ENCODE results near the gene DYNLRB1.
A peak's percentile ranks its signal among the peaks of the same experiment; 100 is the strongest.
"Not testable (repeated sequence)": the region's sequence is repeated elsewhere in the genome, so short reads cannot be mapped to it uniquely, and the experiment has no call there.

DYNLRB1 gene

GRCh38 chr20:34516247-34517113, at the start of gene DYNLRB1:
TSS of gene DYNLRB1 (plus strand) at chr20:34516422. CDS start at chr20:34516459, 37 bp downstream.
- peak; percentile 96 for DNase-seq (ENCODE audit: low spot score)

GRCh38 chr20:34468951-34469350, 47.3 kb upstream of the DYNLRB1 start:
- no peak for DNase-seq (ENCODE audit: low spot score)

DNA sequence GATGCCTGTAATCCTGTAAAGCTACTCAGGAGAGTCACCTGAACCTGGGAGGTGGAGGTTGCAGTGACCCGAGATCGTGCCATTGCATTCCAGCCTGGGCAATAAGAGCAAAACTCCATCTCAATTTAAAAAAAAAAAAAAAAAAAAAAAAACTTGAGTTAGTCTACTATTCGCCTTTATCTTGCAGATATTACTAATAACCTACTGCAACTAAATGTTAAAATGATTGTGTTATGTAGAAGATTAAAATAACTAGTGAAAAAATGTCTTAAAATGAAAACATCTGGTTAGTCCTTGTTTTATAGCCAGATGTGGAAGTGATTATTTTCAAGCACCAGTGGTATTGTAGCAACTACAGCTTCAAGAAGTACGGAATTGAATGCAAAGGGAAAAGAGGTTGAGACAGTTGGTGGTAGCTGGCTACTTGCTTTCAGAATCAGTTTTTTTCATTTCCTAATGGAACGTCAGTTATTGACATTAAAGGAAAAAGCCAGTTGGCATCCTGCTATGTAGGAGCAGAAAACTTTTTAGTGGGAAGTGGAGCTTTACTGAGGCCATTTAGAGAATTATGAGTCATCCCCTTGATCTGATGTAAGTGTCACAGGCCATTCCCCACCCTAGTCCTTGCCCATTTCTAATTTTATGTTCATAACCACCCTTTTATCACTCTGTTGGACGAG, 43.8 kb upstream of the DYNLRB1 start:
- DNase-seq (ENCODE audit: low spot score): no peak

- peak; percentile 64 for DNase-seq (ENCODE audit: low spot score)
Observed at GRCh38 chr20:34473262-34473883, 42.8 kb upstream of the DYNLRB1 start.

DNA sequence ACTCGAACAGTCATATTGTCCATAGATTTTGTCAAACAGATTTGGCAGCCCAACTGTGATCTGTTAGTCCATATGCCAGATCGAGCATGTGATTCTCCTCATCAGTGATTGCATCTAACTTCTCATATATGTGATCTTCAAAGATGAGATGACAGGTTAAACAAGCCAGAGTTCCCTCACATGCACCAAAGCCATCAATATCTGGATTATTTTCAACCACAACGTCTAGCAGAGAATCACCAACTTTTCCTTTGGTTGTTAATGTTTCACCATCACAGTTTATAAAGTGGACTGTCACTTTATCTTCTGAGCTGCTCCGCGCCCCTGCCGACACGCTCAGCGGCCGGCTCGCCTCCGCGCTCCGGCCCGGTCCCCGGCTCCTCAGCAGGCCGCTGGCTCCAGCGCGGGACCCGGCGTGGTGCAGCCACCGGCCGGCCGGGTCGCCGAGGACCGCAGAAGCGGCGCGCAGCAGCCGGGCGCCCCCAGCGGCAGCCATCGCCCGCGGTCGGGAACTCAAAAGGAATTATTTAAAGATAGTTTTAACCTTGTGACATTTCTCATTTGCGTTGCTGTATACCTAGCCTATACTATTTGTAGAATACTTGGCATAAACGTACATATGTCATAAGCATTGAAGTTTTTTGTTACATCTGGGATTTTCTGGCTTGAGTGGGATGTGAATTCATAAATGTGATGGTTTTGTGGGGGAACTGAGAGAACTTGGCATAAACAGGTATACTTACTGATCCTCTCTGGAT, 40.1 kb upstream of the DYNLRB1 start:
- DNase-seq (ENCODE audit: low spot score): peak; percentile 45

- no peak for DNase-seq (ENCODE audit: low spot score)
Observed at GRCh38 chr20:34479627-34480026, 36.6 kb upstream of the DYNLRB1 start.

DNA sequence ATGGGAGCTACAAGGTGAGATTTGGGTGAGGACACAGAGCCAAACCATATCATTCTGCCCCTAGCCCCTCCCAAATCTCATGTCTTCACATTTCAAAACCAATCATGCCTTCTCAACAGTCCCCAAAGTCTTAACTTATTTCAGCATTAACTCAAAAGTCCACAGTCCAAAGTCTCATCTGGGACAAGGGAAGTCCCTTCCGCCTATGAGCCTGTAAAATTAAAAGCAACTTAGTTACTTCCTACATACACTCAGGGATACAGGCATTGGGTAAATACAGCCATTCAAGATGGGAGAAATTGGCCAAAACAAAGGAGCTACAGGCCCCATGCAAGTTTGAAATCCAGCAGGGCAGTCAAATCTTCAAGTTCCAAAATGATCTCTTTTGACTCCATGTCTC, 34.1 kb upstream of the DYNLRB1 start:
- DNase-seq (ENCODE audit: low spot score): not testable (repeated sequence)

GRCh38 chr20:34483585-34484220, 32.5 kb upstream of the DYNLRB1 start:
- DNase-seq (ENCODE audit: low spot score): not testable (repeated sequence)

GRCh38 chr20:34485068-34485634, 31.1 kb upstream of the DYNLRB1 start:
- DNase-seq (ENCODE audit: low spot score): no peak

DNA sequence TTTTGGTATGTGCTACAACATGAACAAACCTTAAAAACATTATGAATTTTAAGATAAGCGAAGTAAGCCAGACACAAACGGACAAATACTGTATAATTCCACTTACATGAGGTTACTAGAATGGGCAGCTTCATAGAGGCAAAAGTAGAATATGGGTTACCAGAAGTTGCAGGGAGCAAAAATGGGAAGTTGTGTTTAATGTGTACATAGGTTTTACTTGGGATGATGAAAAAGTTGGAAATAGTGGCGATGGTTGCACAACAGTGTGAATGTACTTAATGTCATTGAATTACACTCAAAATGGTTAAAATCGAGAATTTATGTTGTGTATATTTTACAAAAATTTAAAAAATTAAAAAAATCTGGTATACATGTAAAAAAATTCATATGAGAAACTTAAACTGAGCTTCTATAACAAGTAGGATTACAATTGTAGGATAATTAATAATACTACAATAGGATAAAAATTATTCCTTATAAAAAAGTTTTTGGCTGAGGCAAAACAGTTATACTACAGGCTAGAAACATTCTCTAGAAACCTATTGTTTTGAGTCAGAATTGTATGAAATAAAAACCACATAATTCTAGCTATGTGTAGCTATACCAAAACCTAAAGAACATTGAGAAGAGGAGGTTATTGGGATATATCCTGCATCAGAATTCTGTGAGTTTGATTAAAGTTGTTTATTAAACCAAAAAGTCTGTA, 24.8 kb upstream of the DYNLRB1 start:
- no peak for DNase-seq (ENCODE audit: low spot score)

DNA sequence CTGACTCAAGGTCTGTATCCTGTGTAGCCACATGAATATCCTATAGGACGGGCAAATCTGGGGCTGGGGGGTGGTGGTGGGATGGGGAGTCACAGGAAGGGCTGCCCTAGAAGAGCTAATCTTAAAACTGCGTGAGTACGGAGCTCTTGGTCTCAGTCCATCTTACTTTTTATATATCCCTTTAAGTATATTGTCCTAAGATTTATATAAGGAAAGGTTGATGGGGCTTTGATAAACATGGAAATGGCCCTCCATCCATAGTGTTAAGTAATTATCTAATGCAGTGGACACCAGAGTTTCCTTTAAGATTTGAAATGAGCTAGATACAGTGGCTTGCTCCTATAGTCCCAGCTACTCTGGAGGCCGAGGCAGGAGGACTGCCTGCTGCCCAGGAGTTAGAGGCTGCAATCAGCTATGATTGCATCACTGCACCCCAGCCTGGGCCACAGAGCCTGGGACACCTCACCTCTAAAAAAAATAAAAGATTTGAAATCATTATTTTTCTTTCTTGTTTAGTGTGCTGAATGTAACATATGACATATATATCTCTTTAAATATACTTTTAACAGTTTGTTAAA, 24.2 kb upstream of the DYNLRB1 start:
- DNase-seq (ENCODE audit: low spot score): no peak

DNA sequence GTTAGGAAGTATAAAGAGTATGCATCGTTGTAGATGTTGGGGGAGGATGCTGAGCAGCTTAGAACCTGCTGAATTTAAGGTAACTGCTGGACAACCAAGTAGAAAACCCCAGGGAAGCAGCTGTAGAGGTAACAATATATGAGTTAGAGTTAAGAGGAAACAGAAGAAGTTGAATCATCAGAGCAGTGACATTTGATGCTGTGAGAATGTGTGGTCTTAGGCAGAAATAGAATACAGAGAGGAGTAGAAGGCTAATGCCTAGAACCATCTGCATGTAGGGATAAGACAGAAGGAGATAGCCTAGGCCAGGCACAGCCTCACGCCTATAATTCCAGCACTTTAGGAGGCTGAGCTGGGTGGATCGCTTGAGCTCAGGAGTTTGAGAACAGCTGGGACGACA, 22.6 kb upstream of the DYNLRB1 start:
- no peak for DNase-seq (ENCODE audit: low spot score)

DNA sequence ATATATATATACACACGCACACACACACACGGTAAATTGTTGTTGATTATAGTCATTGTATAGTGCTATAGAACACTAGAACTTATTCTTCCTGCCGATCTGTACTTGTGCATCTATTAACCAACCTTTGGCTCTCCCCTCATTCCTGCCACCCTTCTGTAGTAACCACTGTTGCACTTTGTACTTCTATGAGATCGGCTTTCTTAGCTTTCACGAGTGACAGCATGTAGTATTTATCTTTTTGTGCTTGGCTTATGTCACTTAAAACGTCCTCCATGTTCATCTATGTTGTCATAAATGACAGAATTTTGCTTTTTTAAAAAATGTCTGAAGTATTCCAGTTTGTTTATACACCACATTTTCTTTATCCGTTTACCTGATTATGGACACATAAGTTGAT, 20.9 kb upstream of the DYNLRB1 start:
- no peak for DNase-seq (ENCODE audit: low spot score)

DNA sequence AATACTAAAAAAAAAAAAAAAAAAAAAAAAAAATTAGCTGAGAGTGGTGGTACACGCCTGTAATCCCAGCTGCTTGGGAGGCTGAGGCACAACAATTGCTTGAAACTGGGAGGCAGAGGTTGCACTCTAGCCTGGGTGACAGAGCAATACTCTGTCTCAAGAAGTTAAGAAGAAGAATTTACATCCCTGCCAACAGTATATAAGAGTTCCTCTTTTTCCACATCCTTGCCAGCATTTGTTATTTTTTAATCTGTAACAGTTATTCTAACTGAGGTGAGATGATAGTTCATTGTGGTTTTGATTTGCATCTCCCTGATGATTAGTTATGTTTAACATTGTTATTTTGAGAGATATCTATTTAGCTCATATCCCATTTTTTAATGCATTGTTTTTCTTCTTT, 20.3 kb upstream of the DYNLRB1 start:
- no peak for DNase-seq (ENCODE audit: low spot score)

GRCh38 chr20:34497596-34497995, 18.6 kb upstream of the DYNLRB1 start:
- DNase-seq (ENCODE audit: low spot score): not testable (repeated sequence)

GRCh38 chr20:34500823-34501222, 15.4 kb upstream of the DYNLRB1 start:
- DNase-seq (ENCODE audit: low spot score): no peak

DNA sequence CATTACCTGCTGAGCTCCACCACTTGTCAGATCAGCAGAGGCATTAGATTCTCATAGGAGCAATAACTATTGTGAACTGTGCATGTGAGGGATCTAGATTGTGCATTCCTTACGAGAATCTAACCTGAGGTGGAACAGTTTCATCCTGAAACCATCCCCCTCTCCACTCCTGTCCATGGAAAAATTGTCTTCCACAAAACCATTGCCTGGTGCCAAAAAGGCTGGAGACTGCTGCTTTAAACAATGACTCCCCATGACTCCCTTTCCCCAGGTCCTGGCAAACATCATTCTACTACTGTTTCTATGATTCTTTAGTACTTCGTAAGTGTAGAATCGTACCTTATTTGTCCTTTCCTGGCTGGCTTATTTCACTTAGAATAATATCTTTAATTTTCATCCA, 9.7 kb upstream of the DYNLRB1 start:
- DNase-seq (ENCODE audit: low spot score): no peak

- no peak for DNase-seq (ENCODE audit: low spot score)
Observed at GRCh38 chr20:34507702-34508413, 8.4 kb upstream of the DYNLRB1 start.

- no peak for DNase-seq (ENCODE audit: low spot score)
Observed at GRCh38 chr20:34510575-34510974, 5.6 kb upstream of the DYNLRB1 start.

GRCh38 chr20:34511891-34512265, 4.3 kb upstream of the DYNLRB1 start:
- no peak for DNase-seq (ENCODE audit: low spot score)

All from Ammon's horn (tissue), 1 donor.